ENCODE measurements around the gene EPHA4.

DNA sequence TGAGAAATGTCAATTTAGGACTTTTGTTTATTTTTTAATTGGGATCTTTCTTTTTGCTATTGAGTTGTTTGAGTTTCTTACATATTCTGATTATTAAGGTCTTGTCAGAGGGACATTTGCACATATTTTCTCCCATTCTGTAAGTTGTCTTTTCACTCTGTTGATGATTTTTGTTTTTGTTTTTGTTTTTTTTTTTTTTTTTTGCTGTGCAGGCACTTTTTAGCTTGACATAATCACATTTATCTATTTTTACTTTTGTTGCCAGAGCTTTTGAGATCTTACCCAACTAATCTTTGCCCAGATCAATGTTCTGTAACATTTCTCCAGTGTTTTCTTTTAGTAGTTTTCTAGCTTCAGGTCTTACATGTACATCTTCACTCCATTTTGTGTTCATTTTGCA, 166.6 kb downstream of the EPHA4 start:
- no peak for TF ChIP-seq POLR2A (IDR thresholded peaks at IDR 0.05)
- TF ChIP-seq CTCF (IDR thresholded peaks at IDR 0.05): no peak
- TF ChIP-seq EP300 (IDR thresholded peaks at IDR 0.05): no peak

All from stomach (tissue), 4 donors.